Loucy (cell line): Measurements from ENCODE around the gene ATP5PB.

Experiments used
- H2AFZ ChIP-seq: fragments of 200-600 bp; sonication (generic); 2 replicates; pipeline ENCODE4 v1.6.0; 2016; ENCODE audit warnings: antibody characterized with exemption, mild to moderate bottlenecking, low read length, moderate library complexity
- H3F3A ChIP-seq: fragments of 200-600 bp; 2 replicates; pipeline ENCODE4 v1.6.0; 2016; ENCODE audit warnings: antibody characterized with exemption, low read depth, mild to moderate bottlenecking
- H3K27me3 ChIP-seq: fragments of 200-600 bp; sonication (generic); 2 replicates; pipeline ENCODE4 v1.6.1; 2014; ENCODE audit warnings: low read length, mild to moderate bottlenecking; ENCODE audit not compliant: insufficient read depth, poor library complexity, severe bottlenecking
- H3K36me3 ChIP-seq: fragments of 200-600 bp; sonication (generic); 2 replicates; pipeline ENCODE4 v1.6.1; 2016; ENCODE audit warnings: low read length; ENCODE audit not compliant: insufficient read depth
- H3K4me1 ChIP-seq: fragments of 200-600 bp; sonication (generic); 2 replicates; pipeline ENCODE4 v1.5.1; 2014; ENCODE audit warnings: low read length, mild to moderate bottlenecking; ENCODE audit not compliant: insufficient read depth, poor library complexity, severe bottlenecking
- H3K4me2 ChIP-seq: fragments of 200-600 bp; sonication (generic); 2 replicates; pipeline ENCODE4 v1.6.0; 2014; ENCODE audit warnings: antibody characterized with exemption, low read length, low read depth, mild to moderate bottlenecking; ENCODE audit not compliant: poor library complexity, severe bottlenecking
- H3K4me3 ChIP-seq: fragments of 200-600 bp; sonication (generic); 2 replicates; pipeline ENCODE4 v1.5.1; 2014; ENCODE audit warnings: low read length, mild to moderate bottlenecking, mixed read lengths; ENCODE audit not compliant: poor library complexity, severe bottlenecking
- H3K79me2 ChIP-seq: fragments of 200-600 bp; sonication (generic); 2 replicates; pipeline ENCODE4 v1.6.1; 2014; ENCODE audit warnings: low read length; ENCODE audit not compliant: insufficient read depth
- H3K9ac ChIP-seq: fragments of 200-600 bp; sonication (generic); 2 replicates; pipeline ENCODE4 v1.6.0; 2014; ENCODE audit warnings: mild to moderate bottlenecking, low read depth, low read length, moderate library complexity; ENCODE audit not compliant: poor library complexity, severe bottlenecking
- H3K9me2 ChIP-seq: fragments of 200-600 bp; sonication (generic); replicated peaks from 2 replicates; pipeline ENCODE4 v1.6.1; 2016; ENCODE audit warnings: low read depth, low read length, mixed read lengths
- H3K9me3 ChIP-seq: fragments of 200-600 bp; sonication (generic); 2 replicates; pipeline ENCODE4 v1.6.1; 2014; ENCODE audit warnings: mild to moderate bottlenecking, antibody characterized with exemption, low read length, low read depth; ENCODE audit not compliant: insufficient read depth
- H4K20me1 ChIP-seq: fragments of 200-600 bp; sonication (generic); 2 replicates; pipeline ENCODE4 v1.6.0; 2014; ENCODE audit warnings: antibody characterized with exemption, low read length, mild to moderate bottlenecking; ENCODE audit not compliant: insufficient read depth, poor library complexity, severe bottlenecking
- CTCF ChIP-seq: fragments of 200-600 bp; sonication (generic); conservative IDR thresholded peaks from 2 replicates; pipeline ENCODE4 v1.5.1; 2014; ENCODE audit warnings: mild to moderate bottlenecking, antibody characterized with exemption, low read length
- EZH2phosphoT487 ChIP-seq: fragments of 200-600 bp; IDR thresholded peaks from 2 replicates; pipeline ENCODE4 v1.6.1; 2018; ENCODE audit warnings: antibody characterized with exemption, mild to moderate bottlenecking, moderate library complexity, borderline replicate concordance

ATP5PB gene

GRCh38 chr1:111444031-111444430, 5.2 kb upstream of the ATP5PB start:
- no peaks in the 10 kb centered on the region for H3F3A ChIP-seq
- H3K4me3 ChIP-seq, result no peak overlapping the region
- TF ChIP-seq CTCF (no peak), EZH2phosphoT487 (no peak)
- H3K4me1 ChIP-seq, result peaks cover 42% of the 10 kb centered on the region
- H3K27me3 ChIP-seq, result no peaks in the 10 kb centered on the region
- peaks cover 7% of the 10 kb centered on the region for H4K20me1 ChIP-seq
- no peaks in the 10 kb centered on the region for H3K9me2 ChIP-seq
- H3K4me2 ChIP-seq, result no peak overlapping the region
- H3K9ac ChIP-seq, result peak overlapping the region; percentile 34
- peaks cover 47% of the 10 kb centered on the region; the same call in 1 of the 2 replicates for H3K36me3 ChIP-seq
- no peaks in the 10 kb centered on the region for H3K9me3 ChIP-seq
- H3K79me2 ChIP-seq, result peaks cover 36% of the 10 kb centered on the region
- H2AFZ ChIP-seq, result no peak overlapping the region

GRCh38 chr1:111446546-111446945, 2.7 kb upstream of the ATP5PB start:
- Histone ChIP-seq H3K79me2 (peaks cover 59% of the 10 kb centered on the region), H3K4me2 (peak overlapping the region; percentile 84)

DNA sequence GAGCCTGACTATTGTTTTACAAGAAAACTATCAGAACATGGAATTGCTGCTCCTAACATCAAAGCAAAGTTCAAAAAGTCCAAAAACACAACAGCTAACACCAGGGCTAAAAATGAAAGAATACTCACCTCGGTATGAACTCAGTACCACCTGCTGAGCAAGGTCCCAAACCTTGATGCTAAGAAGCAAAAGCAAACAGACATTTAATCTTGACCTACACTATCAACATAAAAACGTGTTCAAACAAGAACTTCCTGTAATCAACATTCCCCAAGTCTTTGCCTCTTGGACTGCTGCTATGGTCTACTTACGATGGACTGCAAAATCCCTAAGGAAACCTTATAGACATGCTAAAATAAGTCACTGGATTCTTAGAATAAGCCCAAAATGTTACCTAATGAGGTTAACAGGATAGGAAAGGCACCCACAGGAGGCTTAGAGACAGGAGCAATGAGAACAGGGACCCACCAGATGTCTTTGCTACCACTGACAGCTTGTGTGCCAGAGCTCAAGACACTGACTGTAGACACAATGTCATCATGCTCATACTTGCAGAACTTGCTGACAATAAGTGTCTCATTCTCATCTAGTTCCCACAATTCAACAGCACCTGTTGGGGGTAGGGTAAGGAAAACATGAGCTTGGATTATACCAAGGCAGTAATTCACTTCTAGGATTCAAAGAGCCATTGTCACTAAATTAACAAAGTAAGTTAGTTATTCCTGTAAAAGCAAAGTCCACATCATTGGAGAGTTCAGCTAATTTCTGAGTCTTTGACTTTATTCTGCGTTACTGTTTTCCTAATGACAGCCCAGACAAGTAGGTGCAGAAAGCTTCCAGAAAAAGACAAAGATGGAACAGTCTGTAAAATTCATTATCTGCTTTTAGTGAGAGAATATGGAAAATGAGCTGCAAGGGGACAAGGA, 2.0 kb upstream of the ATP5PB start:
- TF ChIP-seq EZH2phosphoT487, result no peak
- no peak for TF ChIP-seq CTCF
- Histone ChIP-seq H3K79me2 (peaks cover 66% of the 10 kb centered on the region), H4K20me1 (peaks cover 14% of the 10 kb centered on the region), H3K4me3 (peak overlapping the region; percentile 81), H2AFZ (no peak overlapping the region), H3K36me3 (peaks cover 19% of the 10 kb centered on the region; the same call in 1 of the 2 replicates), H3F3A (no peaks in the 10 kb centered on the region), H3K4me1 (peaks cover 65% of the 10 kb centered on the region), H3K9me3 (no peaks in the 10 kb centered on the region), H3K4me2 (peak overlapping the region; percentile 84), H3K9ac (peak overlapping the region; percentile 82), H3K9me2 (no peaks in the 10 kb centered on the region), H3K27me3 (no peaks in the 10 kb centered on the region)

More at GRCh38 chr1:111446546-111446945, 2.7 kb upstream of the ATP5PB start:
- H3K36me3 ChIP-seq, result peaks cover 25% of the 10 kb centered on the region; the same call in 1 of the 2 replicates
- H3K9me2 ChIP-seq, result no peaks in the 10 kb centered on the region
- H4K20me1 ChIP-seq, result peaks cover 14% of the 10 kb centered on the region
- no peaks in the 10 kb centered on the region for H3F3A ChIP-seq
- H3K9me3 ChIP-seq, result no peaks in the 10 kb centered on the region
- peak overlapping the region; percentile 81 for H3K4me3 ChIP-seq
- peaks cover 60% of the 10 kb centered on the region for H3K4me1 ChIP-seq
- H2AFZ ChIP-seq, result no peak overlapping the region
- H3K27me3 ChIP-seq, result no peaks in the 10 kb centered on the region
- H3K9ac ChIP-seq, result peak overlapping the region; percentile 82
- TF ChIP-seq EZH2phosphoT487, result no peak
- no peak for TF ChIP-seq CTCF
